NCI-H128 (cell line): ENCODE results near the gene WNT9B.
A peak's percentile ranks its signal among the peaks of the same experiment; 100 is the strongest.

ENCODE experiments used
- DNase-seq: peaks from one replicate; lab custom pipeline; 2025; ENCODE audit not compliant: unreplicated experiment; lab: John Stamatoyannopoulos, UW

The WNT9B gene

GRCh38 chr17:46851029-46851741, at the start of gene WNT9B:
Gene WNT9B, plus strand, starts transcription at chr17:46851583. Its CDS starts 56 bp downstream, at chr17:46851639.
- DNase-seq: peak; percentile 31

- no peak for DNase-seq
These were observed 48.6 kb upstream of the WNT9B start for GRCh38 chr17:46802800-46803199.

GRCh38 chr17:46803544-46803943, 47.8 kb upstream of the WNT9B start:
- no peak for DNase-seq

GRCh38 chr17:46805771-46806170, 45.6 kb upstream of the WNT9B start:
- DNase-seq: no peak

GRCh38 chr17:46809110-46809571, 42.2 kb upstream of the WNT9B start:
- no peak for DNase-seq

GRCh38 chr17:46810837-46811236, 40.5 kb upstream of the WNT9B start:
- no peak for DNase-seq

GRCh38 chr17:46811978-46812583, 39.3 kb upstream of the WNT9B start:
- no peak for DNase-seq

- no peak for DNase-seq
These were observed 38.6 kb upstream of the WNT9B start for GRCh38 chr17:46812624-46813318.

GRCh38 chr17:46813920-46814319, 37.5 kb upstream of the WNT9B start:
- DNase-seq: no peak

GRCh38 chr17:46814446-46814845, 36.9 kb upstream of the WNT9B start:
- no peak for DNase-seq

GRCh38 chr17:46815474-46816353, 35.7 kb upstream of the WNT9B start:
- DNase-seq: no peak

- DNase-seq: no peak
These were observed 34.1 kb upstream of the WNT9B start for GRCh38 chr17:46817151-46817900.

- DNase-seq: no peak
These were observed 33.5 kb upstream of the WNT9B start for GRCh38 chr17:46817901-46818209.

GRCh38 chr17:46818316-46818928, 33.0 kb upstream of the WNT9B start, which contains the start of gene WNT3:
Gene WNT3, minus strand, starts transcription at chr17:46818692. Its CDS starts 95 bp downstream, at chr17:46818597.
- DNase-seq: peak; percentile 19

GRCh38 chr17:46818929-46819859, 32.2 kb upstream of the WNT9B start:
- DNase-seq: no peak

- DNase-seq: no peak
These were observed 31.5 kb upstream of the WNT9B start for GRCh38 chr17:46819906-46820351.

GRCh38 chr17:46820592-46821450, 30.6 kb upstream of the WNT9B start:
- DNase-seq: no peak
